Measurements from ENCODE around the gene FAM89B. TPM values are rescaled to one million over a fixed set of nuclear protein-coding genes. Genes with fewer than 3 reads are reported as not detected.
A peak's percentile ranks its signal among the peaks of the same experiment; 100 is the strongest.

The FAM89B gene
- total RNA-seq, 2 donors from 2014 or later: 25.7 to 51.0 TPM

- peaks cover 32% of the 10 kb centered on the region for H3K36me3 ChIP-seq
- H3K4me3 ChIP-seq: peak overlapping the region; percentile 7 to 41
- TF ChIP-seq CTCF (IDR thresholded peaks at IDR 0.05): no peak
- peaks cover 0 to 64% of the 10 kb centered on the region in 2 donors for H3K4me1 ChIP-seq
- H3K27me3 ChIP-seq: no peaks in the 10 kb centered on the region
- DNase-seq (ENCODE audit: low spot score): no peak
- no peaks in the 10 kb centered on the region for H3K9me3 ChIP-seq
- H3K27ac ChIP-seq: peak overlapping the region in 1 of 2 donors; percentile 80
Observed at GRCh38 chr11:65607614-65608426, 35.5 kb downstream of the FAM89B start.

DNA sequence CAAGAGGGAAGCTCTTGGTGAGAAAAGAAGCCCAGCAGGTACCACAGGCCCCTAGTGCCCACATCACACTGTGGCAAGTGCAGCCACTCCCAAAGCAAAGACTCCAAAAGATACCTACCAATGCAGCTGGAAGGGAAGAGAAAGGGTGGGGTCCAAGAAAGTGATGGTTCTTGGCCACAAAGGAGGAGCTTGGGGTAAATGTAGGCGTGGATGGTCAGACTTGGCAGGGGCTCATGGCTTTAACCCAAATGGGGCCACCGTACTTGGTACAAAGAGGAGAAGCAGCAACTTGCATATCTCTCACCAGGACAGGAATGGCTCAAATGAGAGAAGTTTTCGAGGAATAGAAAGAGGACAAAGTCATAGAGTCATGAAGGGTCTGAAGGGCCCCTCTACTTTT is 36.9 kb downstream of the FAM89B start:
- H3K27ac ChIP-seq: no peak overlapping the region

GRCh38 chr11:65609665-65610064 is 37.3 kb downstream of the FAM89B start:
- peaks cover 15% of the 10 kb centered on the region for H3K36me3 ChIP-seq
- DNase-seq (ENCODE audit: low spot score): no peak
- no peak overlapping the region for H3K27ac ChIP-seq
- H3K4me1 ChIP-seq: peaks cover 0 to 76% of the 10 kb centered on the region in 2 donors
- no peaks in the 10 kb centered on the region for H3K27me3 ChIP-seq
- no peaks in the 10 kb centered on the region for H3K9me3 ChIP-seq
- no peak for TF ChIP-seq CTCF (IDR thresholded peaks at IDR 0.05)
- H3K4me3 ChIP-seq: no peak overlapping the region

More for the DNA sequence above, 36.9 kb downstream of the FAM89B start:
- Histone ChIP-seq H3K9me3 (no peaks in the 10 kb centered on the region), H3K4me1 (peaks cover 0 to 74% of the 10 kb centered on the region in 2 donors), H3K4me3 (no peak overlapping the region), H3K36me3 (peaks cover 20% of the 10 kb centered on the region), H3K27me3 (no peaks in the 10 kb centered on the region)
- no peak for TF ChIP-seq CTCF (IDR thresholded peaks at IDR 0.05)
- DNase-seq (ENCODE audit: low spot score): no peak

DNA sequence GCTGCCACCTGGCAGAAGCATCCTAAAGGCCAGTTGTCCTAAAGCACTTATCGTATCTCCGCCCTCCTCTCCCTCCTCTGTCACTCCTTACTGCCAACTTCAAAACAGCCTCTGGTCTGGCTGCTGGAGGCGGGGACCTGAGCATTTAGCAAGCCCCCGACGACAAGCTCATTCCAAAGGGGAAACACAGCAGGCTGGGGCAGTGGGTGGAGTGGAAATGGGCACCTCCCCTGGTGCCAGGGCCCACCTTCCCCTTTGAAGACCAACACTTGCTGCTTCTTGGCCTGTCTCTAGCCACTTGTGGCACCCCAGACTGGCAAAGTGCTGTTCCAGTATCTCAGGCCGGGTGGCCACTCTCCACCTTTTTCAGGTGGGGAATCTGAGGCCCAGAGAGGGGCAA is 38.1 kb downstream of the FAM89B start:
- H3K36me3 ChIP-seq: peaks cover 8% of the 10 kb centered on the region
- no peaks in the 10 kb centered on the region for H3K9me3 ChIP-seq
- DNase-seq (ENCODE audit: low spot score): no peak
- H3K27me3 ChIP-seq: no peaks in the 10 kb centered on the region
- no peak for TF ChIP-seq CTCF (IDR thresholded peaks at IDR 0.05)
- peak overlapping the region in 1 of 2 donors; percentile 77 for H3K4me3 ChIP-seq
- peak overlapping the region; percentile 89 to 91 for H3K27ac ChIP-seq
- peaks cover 0 to 77% of the 10 kb centered on the region in 2 donors for H3K4me1 ChIP-seq

DNA sequence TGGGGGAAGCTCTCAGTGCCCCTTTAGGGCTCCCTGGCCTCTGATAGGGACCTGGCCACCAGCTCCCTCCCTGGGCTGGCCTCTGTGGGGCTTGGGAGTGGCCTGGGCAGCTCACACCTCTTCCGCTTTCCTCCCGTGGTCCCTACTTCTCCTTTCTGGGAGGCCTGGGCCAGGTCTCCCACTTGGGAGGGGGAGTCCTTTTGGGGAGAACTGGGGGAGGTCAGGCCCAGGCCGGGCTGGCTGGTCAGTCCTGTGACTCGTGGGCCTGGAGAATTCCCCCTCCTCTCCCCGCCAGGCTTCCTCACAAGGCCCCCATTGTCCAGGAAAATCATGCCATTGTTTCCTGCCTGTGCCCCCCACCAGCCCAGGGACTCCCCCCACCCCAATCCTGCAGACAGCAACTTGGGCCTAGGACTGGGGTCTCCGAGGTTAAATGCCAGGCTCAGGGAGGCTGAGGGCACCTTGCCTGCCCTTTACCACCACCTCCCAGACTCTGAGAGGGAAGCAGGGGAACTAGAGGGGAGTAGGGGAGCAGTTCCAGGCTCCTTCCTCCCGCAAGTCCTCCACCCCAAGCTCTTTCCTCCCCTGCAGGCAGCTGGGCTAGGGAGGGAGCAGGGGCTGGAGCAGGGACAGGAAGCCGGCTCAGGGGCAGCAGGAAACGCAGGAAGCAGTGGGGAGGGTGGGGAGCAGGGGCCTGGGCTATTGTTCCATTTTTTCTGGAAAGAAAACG is 38.9 kb downstream of the FAM89B start:
- H3K4me1 ChIP-seq: peaks cover 0 to 80% of the 10 kb centered on the region in 2 donors
- DNase-seq (ENCODE audit: low spot score): no peak
- H3K27ac ChIP-seq: peak overlapping the region; percentile 89 to 91

More for the DNA sequence above, 38.9 kb downstream of the FAM89B start:
- H3K4me3 ChIP-seq: peak overlapping the region; percentile 58 to 77
- no peaks in the 10 kb centered on the region for H3K9me3 ChIP-seq
- H3K36me3 ChIP-seq: peaks cover under 1% of the 10 kb centered on the region
- no peaks in the 10 kb centered on the region for H3K27me3 ChIP-seq
- no peak for TF ChIP-seq CTCF (IDR thresholded peaks at IDR 0.05)
